Spleen (tissue), 11 donors: ENCODE results near the gene CHRNA7. TPM values are rescaled to one million over a fixed set of nuclear protein-coding genes. Genes with fewer than 3 reads are reported as not detected.
"Not testable (repeated sequence)": the region's sequence is repeated elsewhere in the genome, so short reads cannot be mapped to it uniquely, and the experiment has no call there.

Source experiments
- DNase-seq: peaks from one replicate; pipeline ENCODE4 v3.0.0-alpha.2; 2020
- H3K27ac ChIP-seq, 8 donors: fragments of 200-600 bp; sonication (generic) in 7 of 8; 1 replicate in 4 of 8; 2 replicates in 4 of 8; pipeline versions ENCODE4 v1.5.0 to v1.8.0; 2016 to 2021; ENCODE audit warnings: inconsistent platforms in 4 of 8, mild to moderate bottlenecking in 4 of 8, moderate library complexity in 1 of 8
- H3K27me3 ChIP-seq, 7 donors: fragments of 200-600 bp; sonication (generic) in 6 of 7; replicated peaks in 1 of 7; 1 replicate in 4 of 7; 2 replicates in 3 of 7; pipeline versions ENCODE4 v1.5.0 to v1.8.0; 2016 to 2021; ENCODE audit warnings: inconsistent platforms in 3 of 7, mild to moderate bottlenecking in 1 of 7
- H3K36me3 ChIP-seq, 6 donors: fragments of 200-600 bp; sonication (generic) in 5 of 6; 1 replicate in 4 of 6; 2 replicates in 2 of 6; pipeline versions ENCODE4 v1.5.0 to v1.8.0; 2016 to 2021; ENCODE audit warnings: inconsistent platforms in 2 of 6
- H3K4me1 ChIP-seq, 6 donors: fragments of 200-600 bp; sonication (generic) in 5 of 6; 1 replicate in 3 of 6; 2 replicates in 3 of 6; pipeline versions ENCODE4 v1.5.0 to v1.8.0; 2016 to 2021; ENCODE audit warnings: inconsistent platforms in 3 of 6
- H3K4me3 ChIP-seq, 8 donors: fragments of 200-600 bp; sonication (generic) in 7 of 8; 1 replicate in 4 of 8; 2 replicates in 4 of 8; pipeline versions ENCODE4 v1.5.0 to v1.8.0; 2016 to 2021; ENCODE audit warnings: inconsistent platforms in 4 of 8, mild to moderate bottlenecking in 4 of 8, moderate library complexity in 2 of 8
- H3K9me3 ChIP-seq, 8 donors: fragments of 200-600 bp; sonication (generic) in 7 of 8; 1 replicate in 4 of 8; 2 replicates in 4 of 8; pipeline versions ENCODE4 v1.5.0 to v1.8.0; 2016 to 2021; ENCODE audit warnings: inconsistent platforms in 4 of 8
- CTCF ChIP-seq, 11 experiments: fragments of 200-600 bp in 7 of 11; fragments of 450-650 bp in 4 of 11; sonication (generic) in 4 of 11; IDR thresholded peaks in 8 of 11; conservative IDR thresholded peaks in 3 of 11; 1 replicate in 7 of 11; 2 replicates in 4 of 11; pipeline versions ENCODE4 v1.4.0 to v1.8.0; 2016 to 2021; ENCODE audit warnings: antibody characterized with exemption in 11 of 11, inconsistent platforms in 4 of 11, mild to moderate bottlenecking in 1 of 11
- POLR2A ChIP-seq, 3 donors: fragments of 450-650 bp; IDR thresholded peaks; one replicate each; pipeline ENCODE4 v1.5.1; 2017; ENCODE audit warnings: antibody characterized with exemption in 3 of 3, mild to moderate bottlenecking in 1 of 3
- POLR2AphosphoS5 ChIP-seq, 3 donors: sonication (generic); formaldehyde crosslinking; IDR thresholded peaks; one replicate each; pipeline ENCODE4 v1.5.1; 2017; ENCODE audit warnings: antibody characterized with exemption in 3 of 3
- WGBS, 5 donors: extraction: QIAGEN DNeasy Blood & Tissue Kit in 3 of 5; methylation state at CpG; one replicate each; pipeline versions ENCODE4 v1.1.5 to v1.1.7; 2013 to 2018; 5-methylcytosine and 5-hydroxymethylcytosine counted together
- intact Hi-C: fragments of 100-400 bp; cut with DNase I; formaldehyde crosslinking; loops from one replicate; pipeline ENCODE4 v1.15.0; 2023; ENCODE audit warnings: low total_unique reads
- polyA plus RNA-seq, 3 donors: library from polyadenylated mRNA; stranded (reverse); fragments of 200-250 nt; gene quantifications; one replicate each; pipeline ENCODE4 v1.2.1, GENCODE V29; 2013
- total RNA-seq, 7 donors: library from RNA; depleted of rRNA in 3 of 7; stranded (reverse); fragments of >200 nt in 3 of 7; fragmentation: NEBNext Ultra II Directional in 4 of 7; extraction: Animal tissue kit (Norgen Biotek cat#: 25700) in 4 of 7; gene quantifications; one replicate each; pipeline versions ENCODE4 v1.1.0 to v1.2.1, GENCODE V29; 2016 to 2021
- donor health status: healthy with polysubstance abuse.
- donor health status: DM: no; HTN: no; CAD: no; lungs with moderate emphysema.
- donor health status: DM: no; HTN: no; CAD: no.
- donor health status: Bipolar disorder and iron deficiency.
- donor health status: healthy.
- donor health status: DM: no; HTN: no; CAD: no.
- donor health status: DM: yes; HTN: yes; CAD: no.

CHRNA7 gene
- total and polyA plus RNA-seq, 10 donors, result 0.63 to 11.0 (median 5.3) TPM

DNA sequence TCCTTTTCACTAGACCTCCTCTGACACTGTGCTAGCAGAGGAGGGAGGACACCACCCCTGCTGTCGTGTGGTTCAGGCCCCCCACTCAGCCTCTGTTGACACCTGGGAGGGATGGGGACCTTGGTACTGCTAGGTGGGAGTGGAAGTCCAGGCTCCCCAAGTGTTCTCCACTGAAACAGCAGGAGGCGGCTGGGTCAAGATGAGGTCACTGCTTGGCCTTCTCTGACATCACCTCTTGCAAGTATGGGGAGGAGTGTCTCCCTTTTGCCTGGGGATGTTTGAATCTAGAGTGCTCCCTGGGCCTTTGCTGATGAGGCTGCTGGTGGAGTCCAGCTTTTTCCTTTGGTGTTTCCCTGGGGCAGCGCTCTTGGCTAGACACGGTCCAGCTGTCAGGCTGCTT, 101.5 kb downstream of the CHRNA7 start:
- Histone ChIP-seq H3K9me3 (no peaks in the 10 kb centered on the region), H3K4me1 (no peaks in the 10 kb centered on the region), H3K4me3 (no peak overlapping the region), H3K27me3 (peaks cover 0 to 29% (median 0%) of the 10 kb centered on the region in 7 donors), H3K36me3 (no peaks in the 10 kb centered on the region), H3K27ac (no peak overlapping the region)
- no peak for DNase-seq
- TF ChIP-seq CTCF (IDR thresholded peaks at IDR 0.05 in 8 of 11, conservative IDR thresholded peaks at IDR 0.05 in 3 of 11) (no peak), POLR2A (IDR thresholded peaks at IDR 0.05) (no peak), POLR2AphosphoS5 (IDR thresholded peaks at IDR 0.05) (no peak)
- 85 to 95% (median 87%) methylated on average over 4 of the region's 4 CpGs for WGBS, 5 donors
- intact Hi-C loops, result no loop called here

DNA sequence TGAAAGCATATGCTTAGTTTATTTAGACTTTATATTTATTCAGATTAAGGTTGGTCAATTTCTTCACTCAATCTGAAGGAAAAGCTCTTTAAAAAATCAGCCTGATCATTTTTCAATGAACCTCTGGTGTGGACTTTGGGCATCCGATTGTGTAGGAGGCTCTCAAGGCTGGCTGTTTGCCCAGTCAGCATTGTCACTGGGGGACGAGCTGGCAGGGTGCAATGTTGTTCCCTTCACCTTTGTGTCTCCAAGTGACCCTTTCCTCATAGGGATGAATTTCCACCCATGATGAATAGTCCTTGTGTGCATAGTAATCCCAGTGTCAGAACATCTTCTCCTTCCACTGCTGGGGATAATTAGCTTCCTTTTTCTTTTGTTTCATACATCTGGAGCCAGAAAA, 102.5 kb downstream of the CHRNA7 start:
- H3K36me3 ChIP-seq, result no peaks in the 10 kb centered on the region
- no peaks in the 10 kb centered on the region for H3K9me3 ChIP-seq
- DNase-seq, result peak; percentile 16
- no peak for TF ChIP-seq CTCF (IDR thresholded peaks at IDR 0.05 in 8 of 11, conservative IDR thresholded peaks at IDR 0.05 in 3 of 11)
- no peak for TF ChIP-seq POLR2A (IDR thresholded peaks at IDR 0.05)
- TF ChIP-seq POLR2AphosphoS5 (IDR thresholded peaks at IDR 0.05), result no peak
- intact Hi-C loops, result no loop called here
- WGBS, 5 donors, result 47 to 59% (median 55%) methylated on average over 2 of the region's 2 CpGs
- H3K4me1 ChIP-seq, result no peaks in the 10 kb centered on the region
- no peak overlapping the region for H3K4me3 ChIP-seq
- peaks cover 0 to 29% (median 0%) of the 10 kb centered on the region in 7 donors for H3K27me3 ChIP-seq
- no peak overlapping the region for H3K27ac ChIP-seq

DNA sequence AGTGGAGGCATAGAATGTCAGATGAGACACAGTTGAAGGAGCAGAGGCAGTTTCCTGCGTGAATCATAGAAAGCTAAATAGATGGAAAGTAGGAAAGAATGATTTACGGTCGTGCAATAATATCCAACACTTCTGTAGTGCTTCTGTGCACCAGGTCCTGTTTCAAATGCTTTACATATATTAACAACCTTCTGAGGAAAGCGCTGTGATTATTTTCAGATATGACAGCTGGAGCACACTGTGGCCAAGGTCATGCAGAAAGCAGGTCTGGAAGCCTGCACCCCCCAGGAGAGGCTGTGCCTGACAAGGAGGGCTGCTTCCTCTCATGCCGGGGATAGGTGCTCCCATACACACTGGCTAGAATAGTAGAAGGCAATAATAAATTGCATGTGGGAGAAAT, 104.5 kb downstream of the CHRNA7 start:
- H3K27me3 ChIP-seq, result peaks cover 0 to 29% (median 0%) of the 10 kb centered on the region in 7 donors
- no peaks in the 10 kb centered on the region for H3K9me3 ChIP-seq
- WGBS, 5 donors, result 60 to 73% (median 67%) methylated on average over 5 of the region's 5 CpGs
- H3K4me3 ChIP-seq, result no peak overlapping the region
- no peaks in the 10 kb centered on the region for H3K4me1 ChIP-seq
- no peaks in the 10 kb centered on the region for H3K36me3 ChIP-seq
- DNase-seq, result no peak
- no peak overlapping the region for H3K27ac ChIP-seq
- intact Hi-C loops, result no loop called here
- no peak for TF ChIP-seq CTCF (IDR thresholded peaks at IDR 0.05 in 8 of 11, conservative IDR thresholded peaks at IDR 0.05 in 3 of 11)
- TF ChIP-seq POLR2AphosphoS5 (IDR thresholded peaks at IDR 0.05), result no peak
- TF ChIP-seq POLR2A (IDR thresholded peaks at IDR 0.05), result no peak

DNA sequence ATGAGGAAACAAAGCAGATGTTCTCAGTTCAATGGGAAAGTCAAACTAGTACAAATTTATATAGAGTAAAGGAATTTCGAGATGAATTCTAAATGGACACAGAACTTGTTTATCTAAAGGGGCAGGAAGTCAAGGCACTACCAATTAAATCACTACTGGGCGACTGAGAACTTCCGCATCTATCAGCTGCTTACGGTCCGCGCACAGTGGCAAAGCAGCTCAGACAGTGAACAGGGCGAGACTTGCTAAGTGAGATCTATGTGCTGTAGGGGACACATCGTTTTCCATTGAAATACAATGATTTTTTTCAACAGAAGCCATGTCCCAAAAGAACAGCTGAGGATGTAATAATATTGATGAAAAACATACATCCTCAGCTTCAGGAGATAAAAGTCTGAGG, 105.0 kb downstream of the CHRNA7 start:
- TF ChIP-seq CTCF (IDR thresholded peaks at IDR 0.05 in 8 of 11, conservative IDR thresholded peaks at IDR 0.05 in 3 of 11) (no peak), POLR2AphosphoS5 (IDR thresholded peaks at IDR 0.05) (no peak), POLR2A (IDR thresholded peaks at IDR 0.05) (no peak)
- H3K27ac ChIP-seq, result no peak overlapping the region
- no peak overlapping the region for H3K4me3 ChIP-seq
- no peak for DNase-seq
- intact Hi-C loops, result no loop called here
- no peaks in the 10 kb centered on the region for H3K4me1 ChIP-seq
- H3K9me3 ChIP-seq, result no peaks in the 10 kb centered on the region
- peaks cover 0 to 29% (median 0%) of the 10 kb centered on the region in 7 donors for H3K27me3 ChIP-seq
- no peaks in the 10 kb centered on the region for H3K36me3 ChIP-seq
- 66 to 79% (median 73%) methylated on average over 8 of the region's 8 CpGs for WGBS, 5 donors

DNA sequence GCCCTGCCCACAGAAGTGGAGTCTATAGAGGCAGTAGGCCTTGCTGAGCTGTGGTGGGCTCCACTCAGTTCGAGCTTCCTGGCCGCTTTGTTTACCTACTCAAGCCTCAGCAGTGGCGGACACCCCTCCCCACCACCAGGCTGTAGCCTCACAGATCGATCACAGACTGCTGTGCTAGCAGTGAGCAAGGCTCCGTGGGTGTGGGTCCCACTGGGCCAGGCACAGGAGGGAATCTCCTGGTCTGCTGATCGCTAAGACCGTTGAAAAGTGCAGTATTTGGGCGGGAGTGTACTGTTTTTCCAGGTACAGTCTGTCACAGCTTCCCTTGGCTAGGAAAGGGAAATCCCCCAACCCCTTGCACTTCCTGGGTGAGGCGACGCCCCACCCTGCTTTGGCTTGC, 115.2 kb downstream of the CHRNA7 start:
- DNase-seq, H3K4me1 ChIP-seq, intact Hi-C loops, H3K4me3 ChIP-seq, H3K27me3 ChIP-seq, H3K36me3 ChIP-seq, H3K27ac ChIP-seq, H3K9me3 ChIP-seq: not testable (repeated sequence)
- 79 to 96% (median 88%) methylated on average over 8 to 10 of the region's 10 CpGs for WGBS, 5 donors
